ENCODE data around the gene TUBGCP6. TPM values are rescaled to one million over a fixed set of nuclear protein-coding genes. Genes with fewer than 3 reads are reported as not detected.
"Not testable (repeated sequence)": the region's sequence is repeated elsewhere in the genome, so short reads cannot be mapped to it uniquely, and the experiment has no call there.

TUBGCP6 gene
- total and polyA plus RNA-seq, 9 donors, result 7.5 to 52.2 (median 40.8) TPM

GRCh38 chr22:50274771-50275170 lies 29.9 kb upstream of the TUBGCP6 start:
- H3K27me3 ChIP-seq, result no peaks in the 10 kb centered on the region
- no peaks in the 10 kb centered on the region for H3K9me3 ChIP-seq
- no peak overlapping the region for H3K27ac ChIP-seq
- no peak for DNase-seq
- WGBS, 3 donors, result 55 to 63% (median 60%) methylated on average over 7 of the region's 7 CpGs
- H3K4me1 ChIP-seq (ENCODE audit: insufficient read depth), result peaks cover 8% of the 10 kb centered on the region
- H3K36me3 ChIP-seq, result peaks cover 4% of the 10 kb centered on the region
- H3K4me3 ChIP-seq, result no peak overlapping the region
- TF ChIP-seq POLR2A (IDR thresholded peaks at IDR 0.05) (no peak), EP300 (IDR thresholded peaks at IDR 0.05) (no peak), CTCF (IDR thresholded peaks at IDR 0.05) (no peak)
- intact Hi-C loops (cut with DNase I), result loop anchor here (2.0 to 5.0 kb wide), 3 partner anchors 52 to 68 kb away; partner anchors contain the start of genes DENND6B (in 4 of the 4) and PPP6R2 (in 1 of the 4)

GRCh38 chr22:50274311-50274710 lies 29.5 kb upstream of the TUBGCP6 start:
- no peak for TF ChIP-seq CTCF (IDR thresholded peaks at IDR 0.05)
- TF ChIP-seq EP300 (IDR thresholded peaks at IDR 0.05), result no peak
- Histone ChIP-seq H3K4me3 (no peak overlapping the region), H3K27ac (no peak overlapping the region), H3K4me1 (ENCODE audit: insufficient read depth) (peaks cover 13% of the 10 kb centered on the region), H3K36me3 (peaks cover 4% of the 10 kb centered on the region), H3K27me3 (no peaks in the 10 kb centered on the region), H3K9me3 (no peaks in the 10 kb centered on the region)
- 33 to 54% (median 49%) methylated on average over 6 to 7 of the region's 7 CpGs for WGBS, 3 donors
- intact Hi-C loops (cut with DNase I), result loop anchor here in 1 of 4 donors (2.0 kb wide), 1 partner anchor 52 kb away; the partner anchor contains the start of gene DENND6B
- DNase-seq, result peak in 3 of 5 donors; percentile 56 to 71 (median 68)

- peaks cover 15% of the 10 kb centered on the region for H3K4me1 ChIP-seq (ENCODE audit: insufficient read depth)
- not testable (repeated sequence) for H3K27me3 ChIP-seq, H3K9me3 ChIP-seq, H3K36me3 ChIP-seq, DNase-seq, H3K4me3 ChIP-seq, H3K27ac ChIP-seq
- intact Hi-C loops (cut with DNase I), result loop anchor here in 1 of 4 donors (2.0 kb wide), 1 partner anchor 53 kb away; the partner anchor contains the start of gene DENND6B
- 71 to 73% (median 73%) methylated on average over 10 of the region's 10 CpGs for WGBS, 3 donors
Observed at GRCh38 chr22:50273781-50274180, 29.0 kb upstream of the TUBGCP6 start.

- H3K4me3 ChIP-seq; intact Hi-C loops (cut with DNase I); H3K27me3 ChIP-seq; DNase-seq; H3K9me3 ChIP-seq; H3K36me3 ChIP-seq; H3K27ac ChIP-seq: not testable (repeated sequence)
- WGBS, 3 donors, result 63 to 70% (median 68%) methylated on average over 6 to 11 of the region's 11 CpGs
- H3K4me1 ChIP-seq (ENCODE audit: insufficient read depth), result peaks cover 18% of the 10 kb centered on the region
Observed at GRCh38 chr22:50273352-50273751, 28.5 kb upstream of the TUBGCP6 start.

GRCh38 chr22:50272044-50272802 lies 27.4 kb upstream of the TUBGCP6 start:
- no peak for TF ChIP-seq EP300 (IDR thresholded peaks at IDR 0.05)
- Histone ChIP-seq H3K4me3 (peak overlapping the region; percentile 45), H3K36me3 (no peaks in the 10 kb centered on the region), H3K4me1 (ENCODE audit: insufficient read depth) (peaks cover 22% of the 10 kb centered on the region), H3K27me3 (no peaks in the 10 kb centered on the region), H3K9me3 (no peaks in the 10 kb centered on the region), H3K27ac (no peak overlapping the region)
- intact Hi-C loops (cut with DNase I), result no loop called here
- 37 to 50% (median 39%) methylated on average over 23 to 26 of the region's 26 CpGs for WGBS, 3 donors
- no peak for DNase-seq

GRCh38 chr22:50271519-50271970 lies 26.7 kb upstream of the TUBGCP6 start:
- no peaks in the 10 kb centered on the region for H3K27me3 ChIP-seq
- intact Hi-C loops (cut with DNase I), result no loop called here
- H3K27ac ChIP-seq, result no peak overlapping the region
- TF ChIP-seq CTCF (IDR thresholded peaks at IDR 0.05) (no peak), EP300 (IDR thresholded peaks at IDR 0.05) (no peak), POLR2A (IDR thresholded peaks at IDR 0.05) (no peak)
- H3K4me3 ChIP-seq, result peak overlapping the region; percentile 45
- WGBS, 3 donors, result 0 to 1% (median 1%) methylated on average over 20 to 45 of the region's 45 CpGs
- H3K9me3 ChIP-seq, result no peaks in the 10 kb centered on the region
- peak; percentile 51 to 86 (median 76) for DNase-seq
- peaks cover 26% of the 10 kb centered on the region for H3K4me1 ChIP-seq (ENCODE audit: insufficient read depth)
- no peaks in the 10 kb centered on the region for H3K36me3 ChIP-seq
